Heart left ventricle (tissue), 16 donors: ENCODE results near the gene DIPK2B. TPM values are rescaled to one million over a fixed set of nuclear protein-coding genes. Genes with fewer than 3 reads are reported as not detected.

ENCODE experiments used
- ATAC-seq, 4 donors: fragments of 200-7000 bp; cut with Tn5 transposase; one replicate each; pipeline ENCODE4 v1.9.1; 2020 to 2022; ENCODE audit warnings: moderate library complexity in 4 of 4, mild to moderate bottlenecking in 3 of 4, moderate number of reproducible peaks in 1 of 4
- DNase-seq, 5 donors: peaks; one replicate each; pipeline ENCODE4 v3.0.0-alpha.2; 2020
- H3K27ac ChIP-seq, 12 donors: fragments of 200-600 bp; sonication (generic) in 4 of 12; one replicate each; pipeline versions ENCODE4 v1.5.0 to v1.8.0; 2016 to 2022; ENCODE audit warnings: mild to moderate bottlenecking in 2 of 12
- H3K27me3 ChIP-seq, 9 donors: fragments of 200-600 bp; sonication (generic) in 2 of 9; one replicate each; pipeline versions ENCODE4 v1.5.1 to v1.8.0; 2016 to 2022; ENCODE audit warnings: mild to moderate bottlenecking in 3 of 9
- H3K36me3 ChIP-seq, 9 donors: fragments of 200-600 bp; sonication (generic) in 2 of 9; one replicate each; pipeline versions ENCODE4 v1.5.0 to v1.8.0; 2018 to 2022; ENCODE audit warnings: mild to moderate bottlenecking in 2 of 9
- H3K4me1 ChIP-seq, 12 donors: fragments of 200-600 bp; sonication (generic) in 4 of 12; one replicate each; pipeline versions ENCODE4 v1.5.0 to v1.8.0; 2016 to 2022; ENCODE audit warnings: mild to moderate bottlenecking in 3 of 12
- H3K4me3 ChIP-seq, 12 donors: fragments of 200-600 bp; sonication (generic) in 4 of 12; one replicate each; pipeline versions ENCODE4 v1.5.0 to v1.8.0; 2017 to 2022; ENCODE audit warnings: mild to moderate bottlenecking in 9 of 12, moderate library complexity in 4 of 12
- H3K9me3 ChIP-seq, 12 donors: fragments of 200-600 bp; sonication (generic) in 4 of 12; one replicate each; pipeline versions ENCODE4 v1.5.0 to v1.8.0; 2016 to 2022; ENCODE audit warnings: mild to moderate bottlenecking in 1 of 12
- CTCF ChIP-seq, 12 donors: fragments of 200-600 bp; sonication (generic) in 4 of 12; IDR thresholded peaks; one replicate each; pipeline versions ENCODE4 v1.5.0 to v1.8.0; 2018 to 2022; ENCODE audit warnings: antibody characterized with exemption in 12 of 12, mild to moderate bottlenecking in 5 of 12
- POLR2A ChIP-seq, 2 donors: fragments of 450-650 bp; IDR thresholded peaks; one replicate each; pipeline ENCODE4 v1.6.1; 2017; ENCODE audit warnings: antibody characterized with exemption in 2 of 2, mild to moderate bottlenecking in 2 of 2, moderate library complexity in 2 of 2
- WGBS, 4 donors: extraction: QIAGEN DNeasy Blood & Tissue Kit in 2 of 4; methylation state at CpG; one replicate each; pipeline versions ENCODE4 v1.1.5 to v1.1.7; 2013 to 2018; 5-methylcytosine and 5-hydroxymethylcytosine counted together
- intact Hi-C, 10 donors: fragments of 100-400 bp; cut with DNase I; formaldehyde crosslinking; loops; one replicate each; pipeline versions ENCODE4 v1.11.1 to v1.14.2; 2022
- polyA plus RNA-seq, 2 donors: library from polyadenylated mRNA; stranded (reverse); fragments of 200-250 nt; gene quantifications; one replicate each; pipeline ENCODE4 v1.2.3, GENCODE V29; 2013
- total RNA-seq, 9 donors: library from RNA; depleted of rRNA in 2 of 9; stranded (reverse); fragments of >200 nt in 2 of 9; fragmentation: NEBNext Ultra II Directional in 3 of 9; extraction: Animal tissue kit (Norgen Biotek cat#: 25700) in 3 of 9; gene quantifications; one replicate each; pipeline versions ENCODE4 v1.1.0 to v1.2.4, GENCODE V29; 2016 to 2023
- donor health status: ischemic (EF 13 %, LVEDD 7.1; RV severe dilation, severe dysfunction).
- donor health status: healthy with polysubstance abuse.
- donor health status: DM: no; HTN: yes; CAD: no.
- donor health status: DM: no; HTN: no; CAD: no.
- donor health status: ischemic (EF 25% LVEDD 6.9; RV normal size, moderate dysfunction).
- donor health status: ischemic (EF 25% LVEDD 5.7; RV mildly dilated, moderate dysfunction).
- donor health status: healthy.
- donor health status: DM: yes; HTN: yes; CAD: no.
- donor health status: ischemic (EF 35%, LVEDD 5.7; RV mildly dilated, moderate dysfunction).
- donor health status: nonischemic (EF 11% LVEDD 7.7; RV severe dilation, severe dysfunction).
- donor health status: DM: yes; HTN: yes; CAD: no.
- donor health status: PGD.
- donor health status: ischemic (EF 29% LVEDD 5.4; RV normal size, mild dysfunction).
- donor health status: nonischemic (EF 23%, LVEDD 6.1; RV moderate dilation, normal function).

Gene DIPK2B
- total and polyA plus RNA-seq, 11 donors = 9.8 to 42.0 (median 16.1) TPM

DNA sequence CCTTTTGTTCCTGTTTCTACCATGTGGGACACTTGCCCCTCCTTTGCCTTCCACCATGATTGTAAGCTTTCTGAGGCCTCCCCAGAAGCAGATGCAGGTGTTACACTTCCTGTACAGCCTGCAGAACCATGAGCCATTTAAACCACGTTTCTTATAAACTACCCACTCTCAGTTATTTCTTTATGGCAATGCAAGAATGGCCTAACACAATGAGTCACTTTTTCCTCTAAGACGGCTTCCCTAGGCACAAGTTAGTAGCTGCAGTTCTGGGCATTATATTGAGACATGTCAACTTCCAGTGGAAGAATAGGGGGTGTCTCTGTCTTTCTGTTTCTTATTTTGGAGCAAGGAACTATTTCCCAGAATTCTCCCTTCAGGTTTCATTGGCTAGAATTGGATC lies 32.9 kb upstream of the DIPK2B start:
- intact Hi-C loops = no loop called here
- 50 to 68% (median 64%) methylated on average over 2 of the region's 2 CpGs for WGBS, 4 donors

GRCh38 chrX:45232139-45232538 lies 31.5 kb upstream of the DIPK2B start:
- DNase-seq = no peak
- 53 to 75% (median 72%) methylated on average over 3 of the region's 3 CpGs for WGBS, 4 donors
- H3K9me3 ChIP-seq = no peaks in the 10 kb centered on the region
- no peaks in the 10 kb centered on the region for H3K36me3 ChIP-seq
- intact Hi-C loops = no loop called here
- H3K27ac ChIP-seq = no peak overlapping the region
- H3K4me1 ChIP-seq = no peaks in the 10 kb centered on the region
- H3K4me3 ChIP-seq = no peak overlapping the region
- no peak for ATAC-seq
- no peak for TF ChIP-seq CTCF (IDR thresholded peaks at IDR 0.05)
- no peak for TF ChIP-seq POLR2A (IDR thresholded peaks at IDR 0.05)
- H3K27me3 ChIP-seq = peaks cover 0 to 15% (median 0%) of the 10 kb centered on the region in 9 donors

More for the DNA sequence above, 32.9 kb upstream of the DIPK2B start:
- Histone ChIP-seq H3K4me1 (no peaks in the 10 kb centered on the region), H3K27ac (no peak overlapping the region), H3K4me3 (no peak overlapping the region), H3K27me3 (peaks cover 0 to 15% (median 0%) of the 10 kb centered on the region in 9 donors), H3K36me3 (no peaks in the 10 kb centered on the region), H3K9me3 (no peaks in the 10 kb centered on the region)
- no peak for ATAC-seq
- no peak for TF ChIP-seq POLR2A (IDR thresholded peaks at IDR 0.05)
- TF ChIP-seq CTCF (IDR thresholded peaks at IDR 0.05) = no peak
- no peak for DNase-seq

- no peak for TF ChIP-seq POLR2A (IDR thresholded peaks at IDR 0.05)
- TF ChIP-seq CTCF (IDR thresholded peaks at IDR 0.05) = no peak
- WGBS, 4 donors = 79 to 91% (median 83%) methylated on average over 1 of the region's 1 CpG
- intact Hi-C loops = no loop called here
These were observed 29.7 kb upstream of the DIPK2B start for GRCh38 chrX:45230410-45230809.

DNA sequence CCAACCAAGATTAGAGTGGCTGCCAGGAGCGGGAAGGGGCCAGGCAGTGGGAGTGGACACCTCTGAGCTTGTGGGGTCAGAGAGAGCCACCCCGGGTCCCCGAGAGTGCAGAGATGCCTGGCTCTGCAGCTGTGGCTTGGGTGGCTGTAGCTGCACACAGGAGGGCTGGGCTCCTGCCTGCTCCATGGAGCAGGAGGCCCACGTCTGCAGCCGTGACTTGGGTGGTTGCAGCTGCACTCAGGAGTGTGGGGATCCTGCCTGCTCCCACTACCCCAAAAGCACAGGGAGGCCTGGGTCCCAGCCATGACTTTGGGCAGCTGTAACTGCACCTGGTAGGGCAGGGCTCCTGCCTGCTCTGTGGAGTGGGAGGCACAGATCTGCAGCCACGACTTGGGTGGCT lies 28.7 kb upstream of the DIPK2B start:
- Histone ChIP-seq H3K27me3 (peaks cover 0 to 19% (median 0%) of the 10 kb centered on the region in 9 donors), H3K9me3 (no peaks in the 10 kb centered on the region), H3K4me3 (no peak overlapping the region), H3K27ac (no peak overlapping the region), H3K36me3 (no peaks in the 10 kb centered on the region), H3K4me1 (no peaks in the 10 kb centered on the region)
- intact Hi-C loops = no loop called here
- no peak for DNase-seq
- no peak for ATAC-seq
- TF ChIP-seq POLR2A (IDR thresholded peaks at IDR 0.05) = no peak
- TF ChIP-seq CTCF (IDR thresholded peaks at IDR 0.05) = no peak
- 72 to 90% (median 84%) methylated on average over 4 to 6 of the region's 6 CpGs for WGBS, 4 donors

More at GRCh38 chrX:45230410-45230809, 29.7 kb upstream of the DIPK2B start:
- Histone ChIP-seq H3K9me3 (no peaks in the 10 kb centered on the region), H3K4me1 (no peaks in the 10 kb centered on the region), H3K27me3 (peaks cover 0 to 22% (median 0%) of the 10 kb centered on the region in 9 donors), H3K36me3 (no peaks in the 10 kb centered on the region), H3K4me3 (no peak overlapping the region), H3K27ac (no peak overlapping the region)
- DNase-seq (no peak), ATAC-seq (no peak)
